GM12874 (cell line): Measurements from ENCODE around the gene TAOK2.

Experiments used
- TF ChIP-seq, protein P1 (sequence below): IDR thresholded peaks from 2 replicates; pipeline ENCODE4 v1.5.1; 2011; ENCODE audit warnings: low read depth, mild to moderate bottlenecking, control low read depth, low read length, moderate library complexity; ENCODE audit not compliant: insufficient read depth

The TAOK2 gene

DNA sequence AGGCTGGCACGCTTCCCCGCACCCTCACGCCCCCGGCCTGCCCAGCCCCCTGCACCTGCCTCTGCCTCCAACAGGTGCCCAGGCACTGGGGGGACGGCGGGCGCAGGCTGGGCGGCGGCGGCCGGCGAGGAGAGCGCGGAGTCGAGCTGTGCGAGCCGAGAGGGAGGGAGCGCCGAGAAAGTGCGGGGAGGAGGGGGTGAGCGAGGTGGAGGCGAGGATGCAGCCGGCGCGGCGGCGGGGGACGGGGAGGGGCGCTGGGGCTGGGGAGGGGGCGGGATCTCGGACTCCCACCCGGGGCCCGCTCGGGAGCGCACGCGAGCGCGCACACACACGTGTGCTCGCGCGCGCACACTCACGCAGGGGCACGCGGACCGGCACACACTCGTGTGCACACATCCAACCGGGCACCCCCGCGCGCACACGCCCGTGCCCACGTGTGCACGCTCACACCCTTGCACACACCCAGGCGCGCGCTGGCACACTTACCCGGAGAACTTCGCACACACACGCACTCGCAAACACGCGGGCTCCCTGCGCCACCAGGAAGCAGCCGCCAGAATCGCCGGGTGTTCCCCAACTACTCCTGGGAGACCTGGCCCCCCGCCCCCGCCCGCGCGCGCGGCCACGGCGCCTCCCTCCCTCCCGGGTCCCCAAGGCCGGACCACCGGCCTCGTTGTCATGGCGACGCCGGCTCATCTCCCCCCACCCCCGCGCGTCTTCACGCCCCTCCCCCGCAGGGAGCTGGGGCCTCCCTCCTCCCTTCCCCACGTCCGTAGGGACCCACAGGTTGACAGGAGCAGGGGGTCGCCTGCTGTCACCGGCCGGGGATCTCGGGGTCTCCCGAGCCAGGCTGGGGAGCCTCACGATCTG lies 37.4 kb downstream of the TAOK2 start, which contains the start of gene DOC2A:
DOC2A (minus strand) TSS at position 184 of the 870 bp plus-strand sequence. CDS start 805 bp downstream, outside the sequence.
- TF ChIP-seq, protein P1, sequence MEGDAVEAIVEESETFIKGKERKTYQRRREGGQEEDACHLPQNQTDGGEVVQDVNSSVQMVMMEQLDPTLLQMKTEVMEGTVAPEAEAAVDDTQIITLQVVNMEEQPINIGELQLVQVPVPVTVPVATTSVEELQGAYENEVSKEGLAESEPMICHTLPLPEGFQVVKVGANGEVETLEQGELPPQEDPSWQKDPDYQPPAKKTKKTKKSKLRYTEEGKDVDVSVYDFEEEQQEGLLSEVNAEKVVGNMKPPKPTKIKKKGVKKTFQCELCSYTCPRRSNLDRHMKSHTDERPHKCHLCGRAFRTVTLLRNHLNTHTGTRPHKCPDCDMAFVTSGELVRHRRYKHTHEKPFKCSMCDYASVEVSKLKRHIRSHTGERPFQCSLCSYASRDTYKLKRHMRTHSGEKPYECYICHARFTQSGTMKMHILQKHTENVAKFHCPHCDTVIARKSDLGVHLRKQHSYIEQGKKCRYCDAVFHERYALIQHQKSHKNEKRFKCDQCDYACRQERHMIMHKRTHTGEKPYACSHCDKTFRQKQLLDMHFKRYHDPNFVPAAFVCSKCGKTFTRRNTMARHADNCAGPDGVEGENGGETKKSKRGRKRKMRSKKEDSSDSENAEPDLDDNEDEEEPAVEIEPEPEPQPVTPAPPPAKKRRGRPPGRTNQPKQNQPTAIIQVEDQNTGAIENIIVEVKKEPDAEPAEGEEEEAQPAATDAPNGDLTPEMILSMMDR: no peak

DNA sequence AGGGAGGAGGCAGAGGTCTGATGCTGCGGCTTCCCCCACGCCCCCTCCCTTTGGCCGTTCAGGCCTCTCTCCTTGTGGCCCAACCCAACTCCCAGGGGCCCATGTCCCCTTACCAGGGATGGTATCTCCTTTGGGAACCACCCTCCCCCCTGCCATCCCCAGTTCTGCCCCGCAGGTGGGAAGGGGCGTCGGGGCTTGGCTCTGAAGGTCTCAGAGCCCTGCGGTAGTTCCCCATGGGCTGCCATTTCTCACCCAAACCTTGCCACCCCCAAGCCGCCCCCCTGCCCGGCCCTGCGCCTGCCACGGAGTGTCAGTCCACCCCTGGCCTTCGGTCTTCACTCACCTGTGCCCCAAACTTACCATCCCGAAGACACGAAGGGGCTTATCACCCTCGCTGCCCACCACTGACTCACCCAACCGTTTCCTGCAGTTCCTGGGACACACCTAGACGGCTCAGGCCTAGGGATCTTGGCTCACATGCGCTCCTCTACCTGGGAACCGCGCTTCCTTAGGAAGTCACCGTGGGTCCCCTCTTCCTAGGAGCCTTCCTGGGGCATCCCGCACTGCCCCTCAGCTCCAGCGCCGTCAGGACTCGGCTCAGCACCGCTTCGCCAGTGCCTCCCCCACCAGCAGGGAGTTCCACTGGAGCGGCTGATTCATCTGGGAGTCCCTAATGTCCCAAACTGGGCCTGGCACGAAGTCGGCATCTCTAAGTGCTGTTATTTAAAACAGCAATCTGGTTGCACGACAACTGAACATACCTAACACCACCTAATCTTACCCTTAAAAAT lies 38.2 kb downstream of the TAOK2 start:
- TF ChIP-seq, protein P1: no peak

DNA sequence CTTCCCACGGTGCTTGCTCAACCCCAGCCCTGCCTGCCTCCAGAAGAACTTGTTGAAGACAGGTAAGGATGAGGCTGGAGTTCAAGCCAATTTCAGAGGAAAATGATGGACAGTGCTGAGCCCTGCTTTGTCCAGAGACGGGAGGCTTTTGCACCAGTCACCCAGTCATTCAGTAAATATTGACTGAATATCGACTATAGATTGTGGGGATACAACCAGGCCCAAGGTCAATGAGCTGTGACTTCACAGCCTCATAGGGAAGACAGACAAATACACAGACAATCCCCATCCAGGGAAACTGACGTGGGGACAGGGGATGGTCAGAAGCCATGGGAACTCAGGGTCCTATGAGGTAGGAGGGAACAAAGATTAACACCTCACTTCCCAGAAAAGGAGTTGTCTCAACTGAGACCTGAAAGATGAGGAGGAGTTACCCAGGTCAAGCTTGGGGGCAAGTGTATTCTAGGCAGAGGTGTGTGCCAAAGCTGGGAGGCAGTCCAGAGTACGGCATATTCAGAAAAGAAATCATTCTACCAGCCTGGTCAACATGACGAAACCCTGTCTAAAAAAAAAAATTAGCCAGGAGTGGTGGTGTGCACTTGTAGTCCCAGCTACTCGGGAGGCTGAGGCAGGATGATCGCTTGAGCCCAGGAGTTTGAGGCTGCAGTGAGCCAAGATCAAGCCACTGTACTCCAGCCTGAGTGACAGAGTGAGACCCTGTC lies 43.0 kb downstream of the TAOK2 start:
- TF ChIP-seq, protein P1: no peak

DNA sequence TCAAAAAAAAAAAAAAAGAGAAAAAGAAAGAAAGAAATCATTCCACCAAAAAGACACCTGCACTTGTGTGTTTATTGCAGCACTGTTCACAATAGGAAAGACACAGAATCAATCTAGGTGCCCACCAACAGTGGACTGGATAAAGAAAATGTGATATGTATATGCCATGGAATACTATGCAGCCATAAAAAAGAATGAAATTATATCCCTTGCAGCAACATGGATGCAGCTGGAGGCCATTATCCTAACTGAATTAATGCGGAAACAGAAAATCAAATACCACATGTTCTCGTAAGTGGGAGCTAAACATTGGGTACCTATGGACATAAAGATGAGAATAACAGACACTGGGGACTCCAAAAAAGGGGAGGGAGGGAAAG lies 43.6 kb downstream of the TAOK2 start:
- TF ChIP-seq, protein P1: no peak

DNA sequence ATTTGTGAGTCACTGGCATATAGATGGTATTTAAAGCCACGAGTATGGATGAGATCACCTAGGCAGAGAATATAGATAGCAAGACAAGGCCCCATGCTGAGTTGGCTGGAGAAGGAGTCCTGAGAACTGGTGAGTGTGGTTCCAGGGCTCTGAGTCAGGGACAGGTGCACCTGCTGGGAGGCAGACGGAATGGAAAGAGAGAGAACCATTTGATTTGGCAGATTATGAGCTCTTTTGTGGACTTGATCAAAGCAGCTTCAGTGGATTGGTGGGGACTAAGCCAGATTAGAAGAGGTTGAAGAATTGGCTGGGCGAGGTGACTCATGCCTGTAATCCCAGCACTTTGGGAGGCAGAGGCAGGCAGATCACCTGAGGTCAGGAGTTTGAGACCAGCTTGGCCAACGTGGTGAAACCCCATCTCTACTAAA lies 45.1 kb downstream of the TAOK2 start:
- TF ChIP-seq, protein P1: no peak

DNA sequence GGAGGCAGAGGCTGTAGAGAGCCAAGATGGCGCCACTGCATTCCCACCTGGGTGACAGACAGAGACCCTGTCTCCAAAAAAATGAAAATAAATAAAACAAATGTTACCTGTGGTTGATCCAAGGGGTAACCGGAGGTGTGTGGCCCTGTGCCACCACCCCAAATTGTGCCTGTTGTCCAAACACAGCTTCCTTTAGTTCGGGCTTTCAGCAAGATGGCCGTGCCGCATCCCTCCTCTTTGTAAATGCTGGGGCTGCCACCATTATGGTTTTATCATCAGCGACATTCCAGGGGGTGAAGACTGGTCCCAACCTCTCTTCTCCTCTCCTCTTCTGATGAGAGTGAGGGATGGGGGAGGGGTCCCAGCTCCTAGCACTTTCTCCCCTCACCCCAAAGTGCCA lies 49.2 kb downstream of the TAOK2 start, which contains the start of gene C16orf92:
C16orf92 (plus strand) TSS at position 312 of the 400 bp plus-strand sequence. CDS start 143 bp downstream, outside the sequence.
- TF ChIP-seq, protein P1: no peak
